Measurements from ENCODE around the gene AKR1C3. TPM values are rescaled to one million over a fixed set of nuclear protein-coding genes. Genes with fewer than 3 reads are reported as not detected.

AKR1C3 gene
- total and polyA plus RNA-seq, 2 of the 4 experiments (the other 2 are of a cell fraction) = 0.18 to 0.51 TPM

- H2BK120ac ChIP-seq (ENCODE audit: low read depth, low read length) = no peak overlapping the region
- no peak for ATAC-seq (ENCODE audit: low read depth)
- H2AFZ ChIP-seq (replicated peaks; ENCODE audit: low read length, poor library complexity) = no peak overlapping the region
- H3K9me1 ChIP-seq (ENCODE audit: insufficient read depth, low read length) = no peaks in the 10 kb centered on the region
- no peak overlapping the region for H3K4me2 ChIP-seq (ENCODE audit: low read depth, low read length)
- no peaks in the 10 kb centered on the region for H3K79me1 ChIP-seq (ENCODE audit: low read depth in 1 of 2, low read length in 2 of 2)
- no peaks in the 10 kb centered on the region for H3K36me3 ChIP-seq (ENCODE audit: control insufficient read depth, insufficient read depth, low read length)
- H4K20me1 ChIP-seq (ENCODE audit: insufficient read depth, low read length) = no peaks in the 10 kb centered on the region
- H3K27ac ChIP-seq (ENCODE audit: insufficient read depth, low read length) = no peak overlapping the region
- H3K4ac ChIP-seq (ENCODE audit: low read depth, low read length) = no peak overlapping the region
- no peaks in the 10 kb centered on the region for H3K4me1 ChIP-seq (ENCODE audit: control insufficient read depth, insufficient read depth, low read length)
- no peak overlapping the region for H4K8ac ChIP-seq (ENCODE audit: low read depth in 2 of 2, low read length in 2 of 2)
- no peak overlapping the region for H4K5ac ChIP-seq (ENCODE audit: low read depth, low read length)
- no peak overlapping the region for H3K9ac ChIP-seq (ENCODE audit: low read depth, low read length)
- H2AK9ac ChIP-seq (replicated peaks; ENCODE audit: low read depth, low read length, poor library complexity) = no peak overlapping the region
- H3K56ac ChIP-seq (ENCODE audit: extremely low read depth, insufficient read depth, low read length) = no peak overlapping the region
- in situ Hi-C loops (cut with MboI; ENCODE audit: low sequenced_read_pairs) = no loop called here
- no peak overlapping the region for H3K18ac ChIP-seq (ENCODE audit: low read depth, low read length)
- H2BK5ac ChIP-seq (ENCODE audit: low read depth, low read length, poor library complexity, severe bottlenecking) = no peak overlapping the region
- H2BK15ac ChIP-seq (ENCODE audit: low read depth, low read length) = no peak overlapping the region
- H3K9me3 ChIP-seq (ENCODE audit: control insufficient read depth, insufficient read depth, low read length) = no peaks in the 10 kb centered on the region; the same call in 1 of the 2 replicates
- intact Hi-C loops (cut with micrococcal nuclease) = loop anchor here (2.0 to 10.0 kb wide), 2 partner anchors 47 to 73 kb away; partner anchors contain the start of gene AKR1C4
- ChIA-PET POLR2A (ENCODE audit: unreplicated experiment) (no interaction called here), CTCF (no interaction called here)
- H3K14ac ChIP-seq (replicated peaks; ENCODE audit: low read depth, low read length) = no peak overlapping the region
- no peak for TF ChIP-seq MXI1 (IDR thresholded peaks at IDR 0.05; ENCODE audit: borderline replicate concordance, low read depth, low read length)
- no peak for TF ChIP-seq MAFK (IDR thresholded peaks at IDR 0.05; ENCODE audit: low read depth, low read length)
- TF ChIP-seq SMC3 (IDR thresholded peaks at IDR 0.05; ENCODE audit: low read depth, low read length) = no peak
- TF ChIP-seq ELK1 (IDR thresholded peaks at IDR 0.05; ENCODE audit: borderline replicate concordance, low read depth, low read length) = no peak
- no peak for TF ChIP-seq BHLHE40 (IDR thresholded peaks at IDR 0.05; ENCODE audit: low read depth, low read length)
- TF ChIP-seq RFX5 (IDR thresholded peaks at IDR 0.05; ENCODE audit: low read depth, low read length) = no peak
- no peak for TF ChIP-seq CEBPB (IDR thresholded peaks at IDR 0.05; ENCODE audit: low read depth, low read length)
- no peak for TF ChIP-seq CHD1 (IDR thresholded peaks at IDR 0.05; ENCODE audit: low read depth, low read length)
- TF ChIP-seq MAZ (IDR thresholded peaks at IDR 0.05; ENCODE audit: borderline replicate concordance, low read depth, low read length) = no peak
- TF ChIP-seq RAD21 (IDR thresholded peaks at IDR 0.05; ENCODE audit: low read length) = no peak
- no peak overlapping the region for H3K23ac ChIP-seq (ENCODE audit: low read depth, low read length)
- H3K4me3 ChIP-seq (ENCODE audit: insufficient read depth, low read depth, low read length) = no peak overlapping the region
- no peak for DNase-seq
- no peak overlapping the region for H2AK5ac ChIP-seq (ENCODE audit: low read depth, low read length)
- WGBS, 2 experiments (ENCODE audit: extremely low coverage in 2 of 2, insufficient read length in 1 of 2) = no CpG with 5 or more reads among the region's 3 CpGs
- no TSS peak for BruUV-seq (replicated peaks)
- no peak overlapping the region for H2BK20ac ChIP-seq (ENCODE audit: low read depth, low read length)
- no peaks in the 10 kb centered on the region for H3K27me3 ChIP-seq (ENCODE audit: control insufficient read depth, insufficient read depth, low read length)
- dilution Hi-C loops (cut with HindIII; ENCODE audit: low sequenced_read_pairs, unreplicated experiment) = no loop called here
- H4K91ac ChIP-seq (ENCODE audit: insufficient read depth, low read depth, low read length) = no peak overlapping the region
Measured at GRCh38 chr10:5147981-5148677, 53.9 kb downstream of the AKR1C3 start.
